GM19455 (cell line): ENCODE measurements around the gene GPR146.
A peak's percentile ranks its signal among the peaks of the same experiment; 100 is the strongest.
"Not testable (repeated sequence)": the region's sequence is repeated elsewhere in the genome, so short reads cannot be mapped to it uniquely, and the experiment has no call there.

ENCODE experiments used
- ATAC-seq: cut with Tn5 transposase; IDR thresholded peaks from one replicate; pipeline ENCODE4 v1.9.1; 2021; ENCODE audit not compliant: unreplicated experiment

Gene GPR146

DNA sequence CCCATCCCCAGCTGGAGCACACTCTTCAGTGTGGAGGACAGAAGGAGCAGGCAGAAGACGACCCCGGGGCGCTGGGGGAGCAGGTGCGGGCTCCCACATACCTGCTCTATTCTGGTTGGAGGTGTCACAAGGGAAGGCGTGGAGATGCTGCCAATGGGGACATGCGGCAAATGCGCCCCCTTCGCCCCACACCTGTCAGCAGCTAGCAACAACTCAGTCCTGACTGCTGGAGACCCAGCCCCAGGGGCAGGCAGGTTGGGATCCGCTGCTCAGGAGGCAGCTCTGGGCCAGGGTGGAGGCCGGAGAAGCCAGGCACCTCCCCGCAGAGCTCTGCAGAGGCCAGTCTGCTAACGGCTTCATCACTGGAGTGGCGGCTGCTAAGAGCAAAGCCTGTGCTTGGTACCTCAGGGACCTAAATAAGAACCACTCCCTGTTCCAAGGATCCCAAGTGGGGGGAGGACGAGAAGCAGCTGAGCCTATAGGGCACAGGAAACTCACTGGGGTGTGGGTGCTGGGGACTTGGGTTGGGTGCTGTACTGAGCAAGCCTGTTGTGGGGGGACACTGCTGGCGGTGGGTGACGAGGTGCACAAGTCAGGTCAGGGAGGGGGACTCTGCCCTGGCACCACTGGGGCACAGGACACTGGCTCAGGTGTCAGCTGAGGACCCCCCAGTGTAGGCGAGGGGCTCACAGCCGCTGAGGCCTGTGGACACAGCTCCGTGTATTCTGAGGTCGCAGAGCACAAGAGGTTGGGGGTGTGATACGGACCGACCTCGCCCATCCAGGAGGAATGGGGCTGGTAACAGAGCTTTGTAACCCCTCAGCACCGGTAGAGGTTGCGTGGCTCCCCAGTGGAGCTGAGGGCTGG lies 19.2 kb upstream of the GPR146 start:
- no peak for ATAC-seq

DNA sequence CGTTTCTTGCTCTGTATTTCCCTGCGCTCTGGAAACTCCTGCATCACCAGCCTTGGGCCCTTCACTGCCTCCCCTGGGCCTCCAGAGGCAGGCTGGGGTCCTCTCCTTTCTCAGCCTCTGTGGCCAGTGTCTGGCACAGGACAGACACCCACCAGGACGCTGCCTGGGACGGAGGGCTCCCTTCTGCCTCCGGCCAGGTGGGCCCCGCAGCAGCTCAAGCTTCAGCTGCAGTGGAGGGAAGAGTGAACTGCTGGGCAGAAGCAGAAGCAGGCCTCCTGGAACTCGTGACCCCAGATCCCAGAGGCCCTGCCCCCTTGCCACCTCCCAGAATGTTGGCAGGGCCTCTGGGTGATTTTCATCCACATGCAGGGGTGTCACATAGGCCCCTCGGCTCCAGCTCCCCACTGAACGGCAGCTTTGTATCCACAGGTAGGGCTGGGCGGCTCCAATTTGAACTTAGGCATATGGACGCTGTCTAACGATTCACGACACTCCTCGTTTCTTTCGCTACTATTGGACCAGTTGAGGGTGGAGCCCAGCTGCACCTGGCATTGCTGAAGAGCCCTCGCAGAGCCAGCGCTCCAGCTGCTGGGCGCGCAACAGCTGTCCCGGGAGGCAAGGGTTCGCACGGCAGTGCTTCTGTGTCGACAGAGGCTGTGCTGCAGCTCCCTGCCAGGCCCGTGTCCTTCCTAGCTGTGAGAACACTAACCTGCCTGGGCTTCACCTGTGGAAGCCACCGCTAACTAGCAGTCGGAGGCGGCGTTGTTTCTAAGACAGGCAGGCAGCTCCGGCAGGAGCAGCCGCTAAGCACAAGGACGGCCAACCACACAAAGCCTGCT lies 18.4 kb upstream of the GPR146 start:
- ATAC-seq = no peak

DNA sequence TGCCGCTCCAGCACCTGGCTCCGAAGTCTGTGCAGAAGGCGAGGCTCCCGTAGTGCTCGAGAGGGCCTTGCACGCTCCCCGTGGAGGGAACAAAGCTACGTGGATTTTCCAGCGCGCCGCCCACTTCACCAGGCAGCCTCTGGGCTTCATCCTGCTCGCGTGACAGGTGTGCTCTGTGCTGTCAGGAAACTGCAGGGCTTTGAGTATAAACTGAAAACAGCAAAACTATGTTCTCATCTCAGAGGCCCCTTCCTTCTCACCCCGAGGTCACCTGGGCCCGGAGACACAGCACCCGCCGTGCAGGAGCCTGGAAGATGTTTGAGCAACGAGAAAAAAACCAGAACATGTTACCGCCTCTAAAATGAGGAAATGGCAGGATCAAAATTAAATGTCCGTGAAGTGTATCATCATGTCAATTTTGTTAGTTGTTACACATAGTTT lies 17.6 kb upstream of the GPR146 start:
- no peak for ATAC-seq

DNA sequence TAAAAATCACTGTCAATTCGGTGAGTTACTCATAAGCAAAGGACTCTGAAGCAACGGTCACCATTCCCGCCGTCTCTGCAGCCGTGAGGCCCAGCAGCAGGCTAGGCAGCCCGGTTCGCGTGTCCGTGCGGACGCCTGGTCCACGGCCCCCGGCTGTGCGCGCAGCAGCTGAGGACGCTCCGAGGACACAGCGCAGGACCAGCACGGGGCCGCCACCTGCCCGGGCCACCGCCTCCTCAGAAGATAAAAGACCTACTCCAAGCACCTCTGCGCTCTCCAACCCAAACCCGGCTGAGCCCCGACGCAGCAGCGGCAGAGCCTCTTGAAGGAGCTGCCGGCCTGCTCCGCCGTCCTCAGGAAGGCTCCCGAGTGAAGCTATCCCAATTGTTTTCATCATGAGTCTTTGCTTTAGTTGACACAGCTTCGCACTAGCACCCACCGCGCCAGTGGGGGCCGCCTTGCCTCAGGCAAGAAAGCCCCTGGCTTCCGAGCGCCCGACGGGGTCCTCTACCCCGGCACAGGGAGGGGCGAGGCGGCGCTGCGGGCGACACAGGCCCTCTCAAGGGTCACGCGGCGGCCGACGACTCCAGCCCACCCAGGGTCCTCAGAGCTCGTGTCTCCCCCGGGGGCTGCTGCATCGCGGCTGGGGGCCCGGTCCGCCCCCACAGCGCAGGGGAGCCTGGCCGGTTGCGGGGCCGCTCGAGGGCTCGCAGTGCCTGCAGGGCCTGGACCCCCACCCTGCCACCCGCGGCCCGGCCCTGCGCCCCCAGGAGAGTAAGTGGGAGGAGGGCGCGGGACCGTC lies 16.9 kb upstream of the GPR146 start:
- ATAC-seq = peak; percentile 4

DNA sequence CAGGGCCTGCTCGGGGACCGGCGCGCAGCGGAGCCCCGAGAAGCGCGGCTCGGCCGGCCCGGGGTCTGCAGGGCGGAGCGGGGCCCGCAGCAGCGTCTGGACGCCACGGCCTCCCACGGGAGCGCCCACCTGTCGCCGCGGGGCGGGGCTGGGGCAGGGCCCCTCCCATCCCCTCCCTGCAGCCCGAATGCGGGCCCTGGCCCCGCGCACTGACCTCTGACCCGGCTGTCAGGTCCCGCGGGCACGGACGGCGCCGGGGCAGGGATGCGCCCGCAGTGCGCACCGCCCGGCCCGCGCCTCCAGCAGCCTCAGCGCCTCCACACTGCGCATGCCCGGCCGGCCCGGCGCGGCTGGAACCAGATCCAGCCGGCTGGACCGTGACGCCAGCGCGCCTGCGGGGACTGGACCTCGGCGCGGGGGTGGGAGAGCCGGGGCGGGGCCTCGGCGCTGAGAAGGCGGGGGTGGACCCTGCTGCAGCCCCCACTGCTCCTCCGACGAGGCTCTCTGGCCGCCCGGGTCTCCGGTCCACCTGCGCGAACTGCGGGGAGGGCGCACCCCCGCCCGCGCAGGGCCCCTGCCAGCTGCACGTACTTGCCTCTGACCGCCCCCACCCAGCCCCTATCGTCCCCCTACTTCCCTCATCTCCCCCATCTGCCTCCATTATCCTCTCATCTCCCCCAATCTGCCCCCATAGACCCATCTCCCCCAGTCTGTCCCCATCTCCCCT lies 16.1 kb upstream of the GPR146 start:
- ATAC-seq = peak; percentile 49

DNA sequence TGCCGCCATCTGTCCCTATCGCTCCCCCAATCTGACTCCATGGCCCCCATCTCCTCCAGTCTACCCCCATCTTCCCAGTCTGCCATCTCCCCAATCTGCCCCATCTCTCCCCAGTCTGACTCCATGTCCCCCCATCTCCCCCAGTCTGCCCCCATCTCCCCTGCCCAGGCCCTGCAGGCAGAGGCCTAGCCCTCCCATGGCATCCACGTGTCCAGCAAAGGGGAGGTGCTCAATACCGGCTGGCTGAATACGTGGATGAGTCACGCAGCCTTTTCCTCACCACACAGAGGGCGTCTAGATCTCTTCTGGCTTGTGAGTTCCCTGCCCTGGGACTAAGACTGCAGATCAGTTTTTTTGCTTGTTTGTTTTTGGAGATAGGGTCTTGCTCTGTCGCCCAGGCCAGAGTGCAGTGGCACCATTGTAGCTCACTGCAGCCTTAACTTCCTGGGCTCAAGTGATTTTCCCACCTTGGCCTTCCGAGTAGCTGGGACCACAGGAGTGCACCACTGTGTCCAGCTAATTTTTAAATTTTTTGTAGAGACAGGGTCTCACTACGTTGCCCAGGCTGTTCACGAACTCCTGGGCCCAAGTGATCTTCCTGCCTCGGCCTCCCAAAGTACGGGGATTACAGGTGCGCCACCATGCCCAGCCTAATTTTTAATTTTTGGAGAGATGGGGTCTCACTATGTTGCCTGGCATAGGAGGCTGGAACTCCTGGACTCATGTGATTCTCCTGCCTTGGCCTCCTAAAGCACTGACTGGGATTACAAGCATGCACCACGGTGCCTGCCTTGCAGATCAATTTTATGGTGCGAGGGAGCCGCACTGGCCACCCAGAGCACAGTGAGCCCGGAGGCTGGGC lies 15.3 kb upstream of the GPR146 start:
- ATAC-seq = no peak

DNA sequence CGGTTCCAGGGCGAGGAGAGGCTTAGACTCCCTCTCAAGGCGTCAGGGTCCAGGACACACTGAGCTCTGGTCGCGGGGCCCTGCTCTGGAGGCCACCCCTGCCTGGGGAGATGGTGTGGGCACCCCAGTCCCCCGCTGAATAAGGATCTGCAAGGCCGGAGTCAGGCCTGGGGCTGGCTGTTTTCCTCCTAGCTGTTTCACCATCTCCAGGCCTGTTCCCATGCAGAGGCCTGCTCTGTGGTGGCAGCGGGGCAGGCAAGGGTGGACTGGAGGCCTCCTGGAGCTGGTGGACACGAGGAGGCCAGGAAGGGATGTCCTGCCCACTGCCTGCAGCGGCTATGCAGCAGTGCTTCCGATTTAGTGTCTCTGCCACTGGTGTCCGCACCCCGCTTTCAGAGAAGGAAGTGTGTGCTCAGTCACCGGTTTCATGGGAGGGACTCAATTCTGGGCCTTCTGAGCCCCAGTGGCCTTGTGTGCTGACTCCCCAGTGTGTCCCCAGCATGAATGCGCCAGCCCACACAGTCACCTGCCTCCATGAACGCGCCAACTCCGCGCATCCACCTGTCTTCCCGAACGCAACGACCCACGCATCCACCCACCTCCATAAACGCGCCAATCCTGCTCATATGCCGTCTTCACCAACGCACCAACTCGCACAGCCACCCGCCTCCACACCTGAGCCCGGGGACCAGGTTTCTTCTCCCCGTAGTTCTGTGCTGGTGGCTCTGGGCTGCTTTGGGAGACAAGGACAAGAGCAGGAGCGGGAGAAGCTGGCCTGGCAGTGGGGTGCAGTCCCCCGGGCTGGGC lies 14.5 kb upstream of the GPR146 start:
- no peak for ATAC-seq

DNA sequence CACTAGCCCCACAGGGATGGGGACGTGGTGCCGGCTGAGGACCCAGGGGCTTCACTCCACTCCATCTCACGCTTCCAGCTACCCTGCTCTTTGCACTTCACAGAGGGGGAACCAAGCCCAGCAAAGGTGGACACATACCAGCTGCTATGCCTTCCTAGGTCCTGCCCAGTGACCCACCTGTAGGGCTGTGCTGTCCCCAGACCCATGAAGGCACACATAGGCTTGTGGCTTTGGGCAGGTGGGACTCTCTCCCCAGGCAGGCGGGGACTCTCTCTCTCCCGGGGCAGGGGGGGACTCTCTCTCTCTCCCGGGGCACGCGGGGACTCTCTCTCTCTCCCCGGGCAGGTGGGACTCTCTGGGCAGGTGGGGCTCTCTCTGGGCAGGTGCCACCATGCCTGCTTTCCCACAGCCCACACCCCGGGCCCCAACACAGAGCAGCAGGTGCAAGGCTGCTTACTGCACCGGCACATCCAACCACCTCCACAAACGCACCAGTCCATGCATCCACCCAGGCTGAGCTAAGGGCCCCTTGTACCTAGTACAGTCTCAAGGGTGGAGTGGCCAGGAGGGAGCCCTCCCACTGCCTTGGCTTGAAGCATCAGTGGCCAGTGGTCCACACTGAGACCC lies 13.8 kb upstream of the GPR146 start:
- no peak for ATAC-seq

DNA sequence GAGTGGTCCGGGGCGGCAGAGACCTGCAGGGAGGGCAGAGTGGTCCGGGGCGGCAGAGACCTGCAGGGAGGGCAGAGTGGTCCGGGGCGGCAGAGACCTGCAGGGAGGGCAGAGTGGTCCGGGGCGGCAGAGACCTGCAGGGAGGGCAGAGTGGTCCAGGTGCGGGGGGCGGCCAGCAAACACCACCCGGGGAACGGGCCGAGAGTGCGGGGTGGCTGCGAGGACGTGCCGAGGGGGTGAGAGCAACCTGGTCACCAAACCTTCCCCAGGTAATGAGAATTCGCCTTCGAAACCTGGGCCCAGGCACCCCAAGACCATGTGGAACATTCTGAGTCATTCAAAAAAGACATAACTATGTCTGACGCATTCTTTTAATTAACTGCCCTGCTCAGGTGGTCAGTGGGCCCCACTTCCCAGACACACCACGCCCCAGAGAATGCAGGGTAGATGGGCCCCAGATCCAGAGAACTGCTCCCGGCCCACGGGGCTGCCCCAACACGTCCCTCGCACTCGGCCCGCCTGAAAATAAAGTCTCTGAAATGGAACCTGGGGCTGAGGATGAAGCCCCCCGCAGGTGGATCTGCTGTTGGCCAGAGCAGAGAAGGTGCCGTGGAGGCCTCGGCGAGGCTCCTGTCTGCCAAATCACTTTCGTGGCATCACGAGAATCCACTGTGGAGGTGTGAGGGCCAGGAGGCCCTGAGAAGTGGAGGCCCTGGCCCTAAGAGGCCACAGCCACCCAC lies 12.5 kb upstream of the GPR146 start:
- no peak for ATAC-seq

DNA sequence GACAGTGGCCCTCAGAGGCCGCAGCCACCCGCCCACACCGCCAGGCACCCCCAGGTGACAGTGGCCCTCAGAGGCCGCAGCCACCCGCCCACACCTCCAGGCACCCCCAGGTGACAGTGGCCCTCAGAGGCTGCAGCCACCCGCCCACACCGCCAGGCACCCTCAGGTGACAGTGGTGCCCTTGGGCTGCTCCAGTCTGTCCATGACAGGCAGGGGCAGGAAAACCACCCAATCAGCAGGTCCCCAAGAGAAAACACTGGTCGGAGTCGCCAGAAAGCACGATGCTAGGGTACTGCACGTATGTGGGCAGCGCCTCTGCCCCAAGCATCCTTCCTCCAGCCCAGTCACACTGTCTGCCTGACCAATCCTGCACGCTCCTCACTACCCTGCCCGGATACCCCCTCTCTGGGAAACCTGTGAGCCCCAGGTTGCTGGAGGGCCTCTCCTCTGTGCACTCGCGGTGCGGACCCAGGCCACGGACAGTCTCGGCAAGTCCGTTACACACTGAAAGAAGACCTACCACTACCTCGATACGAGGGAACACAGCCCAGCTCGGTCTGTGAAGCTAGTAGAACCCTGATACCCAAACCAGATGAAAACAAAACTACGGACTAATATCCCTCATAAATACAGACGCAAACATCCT lies 11.7 kb upstream of the GPR146 start:
- no peak for ATAC-seq

DNA sequence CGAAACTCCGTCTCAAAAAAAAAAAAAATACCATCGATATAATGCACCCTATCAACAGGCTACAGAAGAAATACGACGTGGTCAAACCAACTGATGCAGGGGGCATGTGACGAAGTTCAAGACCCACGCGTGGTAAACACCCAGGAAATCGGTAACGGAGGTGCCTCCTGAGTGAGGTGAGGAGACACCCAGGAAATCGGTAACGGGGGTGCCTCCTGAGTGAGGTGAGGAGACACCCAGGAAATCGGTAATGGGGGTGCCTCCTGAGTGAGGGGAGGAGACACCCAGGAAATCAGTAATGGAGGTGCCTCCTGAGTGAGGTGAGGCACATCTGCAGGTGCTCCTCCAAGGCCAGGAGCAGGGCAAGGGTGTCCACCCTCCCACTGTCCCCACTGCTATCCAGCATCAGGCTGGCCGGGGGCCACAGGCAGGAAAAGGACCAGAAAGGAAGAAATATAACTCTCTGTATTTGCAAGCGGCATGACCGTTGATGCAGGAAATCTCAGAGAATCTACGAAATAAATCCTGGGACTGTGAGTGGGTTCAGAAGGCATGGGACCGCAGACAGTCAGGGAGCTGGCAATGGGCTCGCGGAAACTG lies 10.7 kb upstream of the GPR146 start:
- no peak for ATAC-seq

DNA sequence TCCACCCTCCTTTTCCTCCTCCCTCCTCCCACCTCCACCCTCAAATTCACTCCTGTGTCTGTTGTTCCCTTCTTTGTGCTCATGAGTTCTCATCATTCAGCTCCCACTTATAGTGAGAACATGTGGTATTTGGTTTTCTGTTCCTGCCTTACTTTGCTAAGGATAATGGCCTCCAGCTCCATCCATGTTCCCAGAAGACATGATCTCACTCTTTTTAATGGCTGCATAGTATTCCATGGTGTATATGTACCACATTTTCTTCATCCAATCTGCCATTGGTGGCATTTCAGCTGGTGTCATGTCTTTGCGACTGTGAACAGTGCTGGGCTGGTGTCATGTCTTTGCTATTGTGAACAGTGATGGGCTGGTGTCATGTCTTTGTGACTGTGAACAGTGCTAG lies 9.6 kb upstream of the GPR146 start:
- ATAC-seq = not testable (repeated sequence)

DNA sequence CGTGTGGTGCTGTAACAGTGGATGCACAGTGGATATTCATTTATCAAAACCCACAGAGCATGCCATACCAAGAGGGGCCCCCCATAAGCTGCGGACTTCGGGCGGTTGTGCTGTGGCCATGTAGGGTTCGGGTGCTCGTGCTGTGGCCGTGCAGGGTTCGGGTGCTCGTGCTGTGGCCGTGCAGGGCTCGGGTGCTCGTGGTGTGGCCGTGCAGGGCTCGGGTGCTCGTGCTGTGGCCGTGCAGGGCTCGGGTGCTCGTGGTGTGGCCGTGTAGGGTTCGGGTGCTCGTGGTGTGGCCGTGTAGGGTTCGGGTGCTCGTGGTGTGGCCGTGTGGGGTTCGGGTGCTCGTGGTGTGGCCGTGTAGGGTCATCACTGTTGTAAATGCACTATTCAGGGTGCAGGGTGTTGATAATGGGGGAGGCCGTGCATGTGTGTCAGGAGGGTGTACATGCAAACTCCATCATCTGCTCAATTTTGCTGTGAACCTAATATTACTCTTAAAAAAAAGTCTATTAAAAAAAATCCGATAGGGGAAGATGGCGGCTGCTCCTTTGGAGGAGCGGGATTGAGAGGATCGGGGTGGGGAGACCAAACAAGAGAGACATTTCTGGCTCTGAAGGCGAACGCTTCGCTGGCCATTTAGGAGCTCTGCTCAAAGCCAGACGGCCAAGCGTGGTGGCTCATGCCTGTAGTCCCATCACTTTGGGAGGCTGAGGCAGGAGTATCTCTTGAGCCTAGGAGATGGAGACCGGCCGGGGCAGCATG lies 8.0 kb upstream of the GPR146 start:
- not testable (repeated sequence) for ATAC-seq

DNA sequence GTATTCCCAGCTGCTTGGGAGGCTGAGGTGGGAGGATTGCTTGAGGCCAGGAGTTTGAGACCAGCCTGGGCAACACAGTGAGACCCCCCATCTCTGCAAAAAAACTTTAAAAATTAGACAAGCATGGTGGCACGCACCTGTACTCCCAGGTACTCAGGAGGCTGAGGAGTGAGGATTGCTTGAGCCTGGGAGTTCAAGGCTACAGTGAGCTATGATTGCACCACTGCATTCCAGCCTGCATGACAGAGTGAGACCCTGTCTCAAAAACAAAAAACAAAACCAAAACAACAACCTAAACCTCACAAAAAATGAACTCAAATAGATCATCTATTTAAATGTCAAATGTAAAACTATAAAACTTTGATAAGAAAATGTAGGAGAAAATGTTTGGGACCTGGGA lies 4.1 kb upstream of the GPR146 start:
- ATAC-seq = not testable (repeated sequence)

DNA sequence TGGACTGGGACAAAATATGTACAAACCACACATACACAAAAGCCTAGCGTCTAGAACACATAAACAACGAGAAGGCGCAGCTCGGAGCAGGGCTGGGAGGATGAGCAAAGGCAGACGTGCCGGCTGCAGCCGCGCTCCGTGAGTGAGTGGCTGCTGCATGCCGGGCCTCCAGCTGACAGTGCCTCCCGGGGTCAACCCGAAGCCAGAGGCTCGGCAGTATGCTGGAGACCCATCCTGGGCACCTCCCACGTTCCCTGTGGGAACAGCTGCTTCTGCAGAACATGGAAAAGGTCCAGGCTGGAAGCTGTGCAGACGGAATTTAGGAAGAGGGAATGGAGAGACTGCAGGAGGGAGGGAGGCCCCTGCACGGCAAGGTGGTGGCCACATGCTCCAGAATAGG lies 3.6 kb upstream of the GPR146 start:
- no peak for ATAC-seq
